Astrocyte (in vitro differentiated cells and primary cell): ENCODE measurements around the gene CMTM1. TPM values are rescaled to one million over a fixed set of nuclear protein-coding genes. Genes with fewer than 3 reads are reported as not detected.

Source experiments
- DNase-seq: peaks from one replicate; pipeline ENCODE4 v3.0.0-alpha.2; 2010; ENCODE audit warnings: low read depth
- FAIRE-seq: peaks from 2 replicates; lab custom pipeline; 2011; peaks lifted over from hg19 to GRCh38; lab: Jason Lieb, UNC
- H2AFZ ChIP-seq: 2 replicates; pipeline ENCODE4 v1.6.0; 2012; ENCODE audit warnings: low read depth, low read length, inconsistent platforms
- H3K27ac ChIP-seq: 2 replicates; pipeline ENCODE4 v1.5.1; 2011; ENCODE audit warnings: low read depth, low read length, inconsistent platforms
- H3K27me3 ChIP-seq: 2 replicates; pipeline ENCODE4 v1.6.0; 2011; ENCODE audit warnings: low read length, inconsistent platforms; ENCODE audit not compliant: insufficient read depth
- H3K36me3 ChIP-seq: 2 replicates; pipeline ENCODE4 v1.5.1; 2011; ENCODE audit warnings: low read length, inconsistent platforms; ENCODE audit not compliant: insufficient read depth
- H3K4me1 ChIP-seq: 2 replicates; pipeline ENCODE4 v1.5.1; 2011; ENCODE audit warnings: low read length, inconsistent platforms; ENCODE audit not compliant: insufficient read depth
- H3K4me2 ChIP-seq: 2 replicates; pipeline ENCODE4 v1.6.0; 2012; ENCODE audit warnings: low read length, inconsistent platforms
- H3K4me3 ChIP-seq: 2 replicates; pipeline ENCODE4 v1.5.1; 2011; ENCODE audit warnings: low read depth, mild to moderate bottlenecking, low read length, inconsistent platforms; ENCODE audit not compliant: insufficient read depth
- H3K79me2 ChIP-seq: 2 replicates; pipeline ENCODE4 v1.6.0; 2012; ENCODE audit warnings: mild to moderate bottlenecking, low read length, inconsistent platforms; ENCODE audit not compliant: insufficient read depth
- H3K9ac ChIP-seq: 2 replicates; pipeline ENCODE4 v1.6.0; 2012; ENCODE audit warnings: mild to moderate bottlenecking, low read length, inconsistent platforms
- H3K9me3 ChIP-seq: 2 replicates; pipeline ENCODE4 v1.5.1; 2012; ENCODE audit warnings: low read depth, mild to moderate bottlenecking, low read length, inconsistent platforms; ENCODE audit not compliant: insufficient read depth
- H4K20me1 ChIP-seq: 2 replicates; pipeline ENCODE4 v1.6.0; 2012; ENCODE audit warnings: low read length, inconsistent platforms; ENCODE audit not compliant: insufficient read depth
- H3K27ac Mint-ChIP-seq: one replicate; pipeline ENCODE4 v1.8.0; 2021; ENCODE audit warnings: mild to moderate bottlenecking, mixed read lengths; ENCODE audit not compliant: unreplicated experiment
- H3K27me3 Mint-ChIP-seq: one replicate; pipeline ENCODE4 v1.8.0; 2021; ENCODE audit warnings: low read depth, mixed read lengths; ENCODE audit not compliant: unreplicated experiment
- H3K36me3 Mint-ChIP-seq: one replicate; pipeline ENCODE4 v1.8.0; 2021; ENCODE audit warnings: low read depth, mixed read lengths; ENCODE audit not compliant: unreplicated experiment
- H3K4me1 Mint-ChIP-seq: one replicate; pipeline ENCODE4 v1.8.0; 2021; ENCODE audit warnings: low read depth, mixed read lengths; ENCODE audit not compliant: unreplicated experiment
- H3K4me3 Mint-ChIP-seq: one replicate; pipeline ENCODE4 v1.8.0; 2021; ENCODE audit warnings: mild to moderate bottlenecking, moderate library complexity, mixed read lengths; ENCODE audit not compliant: unreplicated experiment
- H3K9me3 Mint-ChIP-seq: one replicate; pipeline ENCODE4 v1.8.0; 2021; ENCODE audit warnings: mild to moderate bottlenecking, mixed read lengths; ENCODE audit not compliant: unreplicated experiment
- EZH2 ChIP-seq: IDR thresholded peaks from 2 replicates; pipeline ENCODE4 v1.6.1; 2012; ENCODE audit warnings: mild to moderate bottlenecking, low read length, inconsistent platforms; ENCODE audit not compliant: insufficient read depth
- total RNA-seq: library from RNA; stranded (reverse); gene quantifications from 2 replicates; pipeline ENCODE4 v1.2.1, GENCODE V29; 2021
- TF ChIP-seq, protein P1 (sequence below): IDR thresholded peaks from 2 replicates; pipeline ENCODE4 v1.5.1; 2011; ENCODE audit warnings: low read depth, mild to moderate bottlenecking, inconsistent platforms, low read length, moderate library complexity; ENCODE audit not compliant: insufficient read depth

The CMTM1 gene
- total RNA-seq, 1 donor from 2014 or later: 2.7 TPM

DNA sequence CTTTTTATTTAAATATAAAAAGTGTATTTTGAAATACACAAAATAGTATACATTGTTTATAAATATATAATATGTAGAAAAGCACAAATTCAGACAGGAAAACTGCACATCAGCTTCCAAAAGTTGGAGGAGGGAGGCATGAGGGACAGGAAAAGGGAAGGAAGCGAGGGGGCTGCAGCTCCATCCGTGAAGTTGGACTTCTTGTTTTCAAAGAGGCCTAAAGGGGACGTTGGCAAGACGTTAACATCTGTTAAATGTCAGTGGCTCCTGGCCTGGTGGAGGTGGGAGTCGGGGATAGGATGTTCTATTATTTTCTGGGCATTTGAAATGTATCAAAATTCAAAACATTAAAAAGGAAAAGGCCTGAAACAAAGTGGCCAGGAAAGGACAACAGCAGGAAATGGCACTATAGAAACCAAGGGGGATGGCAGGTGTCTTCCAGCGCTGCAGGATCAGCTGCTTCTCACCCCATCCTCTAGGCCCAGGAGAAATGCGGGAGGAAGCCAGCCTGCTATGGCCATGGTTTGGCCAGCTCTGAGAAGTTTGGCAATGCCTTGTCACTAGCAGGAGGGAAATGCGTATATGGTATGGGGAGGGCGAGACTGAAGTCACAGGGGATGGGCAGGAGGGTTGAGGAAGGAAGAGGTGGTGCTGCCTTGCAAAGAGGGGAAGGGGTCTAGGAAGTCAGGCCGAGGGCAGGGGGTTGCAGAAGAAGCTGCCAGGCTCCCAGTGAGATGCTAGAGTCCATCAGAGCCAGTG is 19.4 kb downstream of the CMTM1 start:
- Mint-ChIP-seq H3K9me3 (no peaks in the 10 kb centered on the region), H3K36me3 (no peaks in the 10 kb centered on the region), H3K4me1 (peaks cover 12% of the 10 kb centered on the region), H3K27me3 (peaks cover 17% of the 10 kb centered on the region), H3K4me3 (no peak overlapping the region), H3K27ac (no peak overlapping the region)
- Histone ChIP-seq H3K4me3 (no peak overlapping the region), H3K9ac (no peak overlapping the region), H4K20me1 (no peaks in the 10 kb centered on the region), H3K27ac (no peak overlapping the region), H3K36me3 (no peaks in the 10 kb centered on the region), H3K79me2 (no peaks in the 10 kb centered on the region), H3K4me1 (peaks cover 14% of the 10 kb centered on the region), H2AFZ (no peak overlapping the region), H3K9me3 (no peaks in the 10 kb centered on the region), H3K4me2 (no peak overlapping the region), H3K27me3 (no peaks in the 10 kb centered on the region)
- FAIRE-seq: no peak
- DNase-seq: no peak
- TF ChIP-seq EZH2: no peak
- TF ChIP-seq, protein P1, sequence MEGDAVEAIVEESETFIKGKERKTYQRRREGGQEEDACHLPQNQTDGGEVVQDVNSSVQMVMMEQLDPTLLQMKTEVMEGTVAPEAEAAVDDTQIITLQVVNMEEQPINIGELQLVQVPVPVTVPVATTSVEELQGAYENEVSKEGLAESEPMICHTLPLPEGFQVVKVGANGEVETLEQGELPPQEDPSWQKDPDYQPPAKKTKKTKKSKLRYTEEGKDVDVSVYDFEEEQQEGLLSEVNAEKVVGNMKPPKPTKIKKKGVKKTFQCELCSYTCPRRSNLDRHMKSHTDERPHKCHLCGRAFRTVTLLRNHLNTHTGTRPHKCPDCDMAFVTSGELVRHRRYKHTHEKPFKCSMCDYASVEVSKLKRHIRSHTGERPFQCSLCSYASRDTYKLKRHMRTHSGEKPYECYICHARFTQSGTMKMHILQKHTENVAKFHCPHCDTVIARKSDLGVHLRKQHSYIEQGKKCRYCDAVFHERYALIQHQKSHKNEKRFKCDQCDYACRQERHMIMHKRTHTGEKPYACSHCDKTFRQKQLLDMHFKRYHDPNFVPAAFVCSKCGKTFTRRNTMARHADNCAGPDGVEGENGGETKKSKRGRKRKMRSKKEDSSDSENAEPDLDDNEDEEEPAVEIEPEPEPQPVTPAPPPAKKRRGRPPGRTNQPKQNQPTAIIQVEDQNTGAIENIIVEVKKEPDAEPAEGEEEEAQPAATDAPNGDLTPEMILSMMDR: no peak

DNA sequence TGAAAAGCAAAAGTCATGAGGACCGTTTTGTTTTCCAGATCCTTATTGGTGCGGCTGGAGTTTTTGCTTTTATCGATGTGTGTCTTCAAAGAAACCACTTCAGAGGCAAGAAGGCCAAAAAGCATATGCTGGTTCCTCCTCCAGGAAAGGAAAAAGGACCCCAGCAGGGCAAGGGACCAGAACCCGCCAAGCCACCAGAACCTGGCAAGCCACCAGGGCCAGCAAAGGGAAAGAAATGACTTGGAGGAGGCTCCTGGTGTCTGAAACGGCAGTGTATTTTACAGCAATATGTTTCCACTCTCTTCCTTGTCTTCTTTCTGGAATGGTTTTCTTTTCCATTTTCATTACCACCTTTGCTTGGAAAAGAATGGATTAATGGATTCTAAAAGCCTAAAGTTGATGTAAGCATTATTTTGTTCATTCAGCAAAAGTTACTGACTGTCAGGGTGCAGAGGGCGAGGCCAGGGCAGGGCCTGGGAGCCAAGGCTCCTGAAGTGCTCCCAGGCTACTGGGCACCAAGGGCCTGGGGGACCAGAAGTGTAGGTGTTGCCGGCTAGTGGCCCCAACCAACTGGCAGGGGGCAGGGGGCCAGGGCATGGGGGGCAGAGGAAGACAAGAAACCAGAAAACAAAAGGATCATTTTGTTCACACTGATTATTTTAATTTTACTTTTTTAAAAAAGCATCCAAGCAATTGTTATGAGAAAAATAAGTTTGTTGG is 21.8 kb downstream of the CMTM1 start:
- Histone ChIP-seq H3K79me2 (no peaks in the 10 kb centered on the region), H3K4me2 (no peak overlapping the region), H2AFZ (no peak overlapping the region), H3K27me3 (no peaks in the 10 kb centered on the region), H3K27ac (no peak overlapping the region), H3K9ac (no peak overlapping the region), H3K4me1 (peaks cover 2% of the 10 kb centered on the region), H3K4me3 (no peak overlapping the region), H3K9me3 (no peaks in the 10 kb centered on the region), H4K20me1 (no peaks in the 10 kb centered on the region), H3K36me3 (no peaks in the 10 kb centered on the region)
- H3K27me3 Mint-ChIP-seq: peaks cover 27% of the 10 kb centered on the region
- H3K9me3 Mint-ChIP-seq: no peaks in the 10 kb centered on the region
- no peak overlapping the region for H3K27ac Mint-ChIP-seq
- no peaks in the 10 kb centered on the region for H3K4me1 Mint-ChIP-seq
- FAIRE-seq (no peak), DNase-seq (no peak)
- no peaks in the 10 kb centered on the region for H3K36me3 Mint-ChIP-seq
- H3K4me3 Mint-ChIP-seq: no peak overlapping the region
- TF ChIP-seq EZH2: no peak
- TF ChIP-seq, protein P1: no peak
